GM12892 (cell line): ENCODE measurements around the gene NFYC.
A peak's percentile ranks its signal among the peaks of the same experiment; 100 is the strongest.

Experiments
- DNase-seq: peaks from one replicate; pipeline ENCODE4 v3.0.0; 2011; ENCODE audit not compliant: insufficient read length
- FAIRE-seq: peaks from 2 replicates; lab custom pipeline; 2011; peaks lifted over from hg19 to GRCh38; lab: Jason Lieb, UNC
- POLR2A ChIP-seq: IDR thresholded peaks from 2 replicates; pipeline ENCODE4 v1.6.1; 2011; ENCODE audit warnings: low read depth, low read length, control low read depth
- POLR2AphosphoS5 ChIP-seq: IDR thresholded peaks from 2 replicates; pipeline ENCODE4 v1.6.1; 2011; ENCODE audit warnings: low read depth, low read length, control low read depth
- TAF1 ChIP-seq: IDR thresholded peaks from 2 replicates; pipeline ENCODE4 v1.6.1; 2011; ENCODE audit warnings: low read depth, mild to moderate bottlenecking, control low read depth, low read length, borderline replicate concordance

Gene NFYC

GRCh38 chr1:40736085-40736531, 44.6 kb downstream of the NFYC start:
- no peak for DNase-seq
- TF ChIP-seq POLR2A, result no peak
- no peak for TF ChIP-seq TAF1
- TF ChIP-seq POLR2AphosphoS5, result no peak
- peak; percentile 9 for FAIRE-seq

- FAIRE-seq, result no peak
- TF ChIP-seq POLR2A, result no peak
- no peak for TF ChIP-seq TAF1
- TF ChIP-seq POLR2AphosphoS5, result no peak
These were observed 47.3 kb downstream of the NFYC start for GRCh38 chr1:40738831-40739230.

GRCh38 chr1:40739455-40740008, 48.0 kb downstream of the NFYC start:
- FAIRE-seq, result no peak
- no peak for TF ChIP-seq POLR2A
- no peak for TF ChIP-seq POLR2AphosphoS5
- TF ChIP-seq TAF1, result no peak

More at GRCh38 chr1:40738831-40739230, 47.3 kb downstream of the NFYC start:
- no peak for DNase-seq

GRCh38 chr1:40740039-40740996, 48.8 kb downstream of the NFYC start:
- no peak for FAIRE-seq
- TF ChIP-seq POLR2A (no peak), TAF1 (no peak), POLR2AphosphoS5 (no peak)
- DNase-seq, result no peak

More at GRCh38 chr1:40739455-40740008, 48.0 kb downstream of the NFYC start:
- no peak for DNase-seq

- TF ChIP-seq POLR2AphosphoS5, result no peak
- FAIRE-seq (no peak), DNase-seq (no peak)
These were observed 49.7 kb downstream of the NFYC start for GRCh38 chr1:40740997-40741736.

- no peak for FAIRE-seq
- TF ChIP-seq TAF1 (no peak), POLR2AphosphoS5 (no peak)
- no peak for DNase-seq
These were observed 51.0 kb downstream of the NFYC start for GRCh38 chr1:40742363-40743061.

- no peak for DNase-seq
- no peak for FAIRE-seq
- TF ChIP-seq POLR2AphosphoS5 (no peak), TAF1 (no peak), POLR2A (no peak)
These were observed 51.9 kb downstream of the NFYC start for GRCh38 chr1:40743452-40743851.

- TF ChIP-seq TAF1 (no peak), POLR2A (no peak), POLR2AphosphoS5 (no peak)
- FAIRE-seq (no peak), DNase-seq (no peak)
These were observed 52.4 kb downstream of the NFYC start for GRCh38 chr1:40743860-40744259.

- DNase-seq (no peak), FAIRE-seq (no peak)
- TF ChIP-seq TAF1, result no peak
- no peak for TF ChIP-seq POLR2AphosphoS5
- TF ChIP-seq POLR2A, result no peak
These were observed 53.7 kb downstream of the NFYC start for GRCh38 chr1:40745176-40745575.

GRCh38 chr1:40746344-40747090, 55.0 kb downstream of the NFYC start:
- no peak for TF ChIP-seq POLR2A
- TF ChIP-seq TAF1, result no peak
- no peak for TF ChIP-seq POLR2AphosphoS5
- FAIRE-seq, result no peak
- no peak for DNase-seq
